Fibroblast of lung (primary cell): Measurements from ENCODE around the gene SIVA1. TPM values are rescaled to one million over a fixed set of nuclear protein-coding genes. Genes with fewer than 3 reads are reported as not detected.

Source experiments
- DNase-seq, 2 donors: peaks; one replicate each; pipeline versions ENCODE4 v3.0.0 to v3.0.0-alpha.2; 2010; ENCODE audit warnings: low read depth in 2 of 2
- H2AFZ ChIP-seq: 2 replicates; pipeline ENCODE4 v1.5.1; 2012; ENCODE audit warnings: low read length, control low read depth, inconsistent platforms
- H3K27ac ChIP-seq: 2 replicates; pipeline ENCODE4 v1.5.1; 2011; ENCODE audit warnings: low read length, control low read depth; ENCODE audit not compliant: insufficient read depth
- H3K27me3 ChIP-seq: 2 replicates; pipeline ENCODE4 v1.5.1; 2011; ENCODE audit warnings: mild to moderate bottlenecking, low read length; ENCODE audit not compliant: control insufficient read depth, insufficient read depth
- H3K36me3 ChIP-seq: 2 replicates; pipeline ENCODE4 v1.5.1; 2011; ENCODE audit warnings: low read length; ENCODE audit not compliant: control insufficient read depth, insufficient read depth
- H3K4me1 ChIP-seq: 2 replicates; pipeline ENCODE4 v1.5.1; 2011; ENCODE audit warnings: low read length; ENCODE audit not compliant: control insufficient read depth, insufficient read depth; ENCODE audit errors: extremely low read depth
- H3K4me2 ChIP-seq: 2 replicates; pipeline ENCODE4 v1.5.1; 2011; ENCODE audit warnings: low read length, control low read depth; ENCODE audit not compliant: insufficient read depth; ENCODE audit errors: extremely low read depth
- H3K4me3 ChIP-seq, 4 experiments: fragments of 200-600 bp in 1 of 4; sonication (generic) in 1 of 4; replicated peaks in 1 of 4; 2 replicates each; pipeline ENCODE4 v1.5.1; 2011 to 2016; ENCODE audit warnings: low read length in 4 of 4, low read depth in 3 of 4, mild to moderate bottlenecking in 3 of 4, control low read depth in 2 of 4, inconsistent platforms in 1 of 4, mixed read lengths in 1 of 4; ENCODE audit not compliant: insufficient read depth in 1 of 4; ENCODE audit errors: control extremely low read depth in 1 of 4
- H3K79me2 ChIP-seq: 2 replicates; pipeline ENCODE4 v1.5.1; 2012; ENCODE audit warnings: mild to moderate bottlenecking, low read length, inconsistent platforms; ENCODE audit not compliant: control insufficient read depth, insufficient read depth
- H3K9ac ChIP-seq: 2 replicates; pipeline ENCODE4 v1.5.1; 2011; ENCODE audit warnings: mild to moderate bottlenecking, low read length, control low read depth; ENCODE audit not compliant: insufficient read depth
- H3K9me3 ChIP-seq: 2 replicates; pipeline ENCODE4 v1.5.1; 2012; ENCODE audit warnings: low read depth, low read length; ENCODE audit not compliant: control insufficient read depth, insufficient read depth
- H4K20me1 ChIP-seq: 2 replicates; pipeline ENCODE4 v1.5.1; 2011; ENCODE audit warnings: low read length; ENCODE audit not compliant: control insufficient read depth, insufficient read depth; ENCODE audit errors: extremely low read depth
- CTCF ChIP-seq, 2 donors: IDR thresholded peaks in 1 of 2; conservative IDR thresholded peaks in 1 of 2; 1 replicate in 1 of 2; 2 replicates in 1 of 2; pipeline ENCODE4 v1.5.1; 2011 to 2012; ENCODE audit warnings: low read length in 2 of 2, control low read depth in 1 of 2, inconsistent platforms in 1 of 2, low read depth in 1 of 2, mild to moderate bottlenecking in 1 of 2
- EZH2 ChIP-seq: IDR thresholded peaks from 2 replicates; pipeline ENCODE4 v1.5.1; 2012; ENCODE audit warnings: low read length, control low read depth, mild to moderate bottlenecking; ENCODE audit errors: missing control alignments
- polyA plus RNA-seq, 2 donors: library from polyadenylated mRNA; depleted of rRNA in 1 of 2; stranded (reverse) in 1 of 2; unstranded in 1 of 2; fragments of >200 nt; gene quantifications; 2 replicates each; pipeline ENCODE4 v1.2.1, GENCODE V29; 2011 to 2012; ENCODE audit warnings: missing spikeins in 1 of 2
- total RNA-seq: library from RNA; depleted of rRNA; stranded (reverse); fragments of >200 nt; gene quantifications from 2 replicates; pipeline ENCODE4 v1.2.1, GENCODE V29; 2014

Gene SIVA1
- total and polyA plus RNA-seq, 2 donors (not counting 1 experiment from before 2014, with no cell fraction given) = 26.1 to 65.1 TPM

DNA sequence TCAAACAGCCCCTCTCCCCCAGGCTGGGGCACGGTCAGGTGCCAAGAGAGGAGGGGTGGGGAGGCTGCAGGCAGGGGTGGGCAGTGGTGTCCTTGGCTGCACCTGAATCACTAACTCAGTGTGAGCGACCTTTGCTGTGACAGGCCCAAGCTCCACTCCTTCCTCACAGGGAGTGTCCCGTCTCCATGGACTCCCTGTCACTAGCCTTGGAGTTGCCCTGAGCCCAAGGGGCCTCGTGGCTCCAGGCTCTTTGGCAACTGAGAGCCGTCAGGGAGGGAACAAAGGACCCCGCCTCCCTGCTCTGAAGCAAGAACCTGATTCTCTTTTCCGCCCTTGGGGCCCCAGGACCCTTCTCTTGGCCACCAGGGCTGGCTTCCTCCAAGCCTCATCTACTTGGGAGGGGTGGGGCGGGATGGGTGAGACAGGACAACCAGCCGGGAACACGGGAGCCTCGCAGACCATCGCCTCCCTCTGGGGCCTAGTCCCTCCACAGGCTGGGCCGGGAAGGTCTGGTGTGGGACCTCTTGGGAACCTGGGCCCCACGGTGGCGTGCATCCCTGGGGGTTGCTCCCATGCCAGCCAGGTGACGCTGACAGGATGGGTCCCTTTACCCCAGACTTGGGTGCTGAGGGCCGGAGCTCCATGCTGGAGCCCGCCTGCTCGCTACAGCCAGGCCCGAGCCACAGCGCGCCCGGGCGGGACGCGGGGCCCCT lies 29.9 kb upstream of the SIVA1 start:
- Histone ChIP-seq H3K9me3 (no peaks in the 10 kb centered on the region), H2AFZ (no peak overlapping the region), H3K4me1 (peaks cover 11% of the 10 kb centered on the region), H3K79me2 (no peaks in the 10 kb centered on the region), H3K4me3 (no peak overlapping the region), H3K9ac (no peak overlapping the region), H3K27ac (no peak overlapping the region), H3K36me3 (peaks cover 17% of the 10 kb centered on the region), H3K27me3 (peaks cover 9% of the 10 kb centered on the region), H3K4me2 (no peak overlapping the region), H4K20me1 (no peaks in the 10 kb centered on the region)
- no peak for TF ChIP-seq CTCF (conservative IDR thresholded peaks at IDR 0.05 in 1 of 2, IDR thresholded peaks at IDR 0.05 in 1 of 2; ENCODE audit: low read depth in 1 of 2, low read length in 2 of 2)
- no peak for TF ChIP-seq EZH2
- DNase-seq = no peak

- Histone ChIP-seq H3K4me3 (peak within 1 kb of the TSS; percentile 14 to 54 (median 38)), H3K79me2 (no peaks in the 10 kb centered on the region), H3K9me3 (no peaks in the 10 kb centered on the region), H3K4me1 (peaks cover 11% of the 10 kb centered on the region), H2AFZ (no peak within 1 kb of the TSS), H3K9ac (no peak within 1 kb of the TSS), H3K36me3 (peaks cover 17% of the 10 kb centered on the region), H3K4me2 (peak within 1 kb of the TSS; percentile 64), H4K20me1 (no peaks in the 10 kb centered on the region), H3K27ac (no peak within 1 kb of the TSS), H3K27me3 (peaks cover 9% of the 10 kb centered on the region)
- DNase-seq = peak; percentile 32 to 39
- TF ChIP-seq CTCF (conservative IDR thresholded peaks at IDR 0.05 in 1 of 2, IDR thresholded peaks at IDR 0.05 in 1 of 2; ENCODE audit: low read depth in 1 of 2, low read length in 2 of 2) (peak; percentile 66 to 76), EZH2 (no peak)
Observed at GRCh38 chr14:104723651-104724406, 29.1 kb upstream of the SIVA1 start, which contains the start of gene ADSS1. Gene ADSS1, plus strand, starts transcription at chr14:104724229. Its CDS starts 42 bp downstream, at chr14:104724271.

DNA sequence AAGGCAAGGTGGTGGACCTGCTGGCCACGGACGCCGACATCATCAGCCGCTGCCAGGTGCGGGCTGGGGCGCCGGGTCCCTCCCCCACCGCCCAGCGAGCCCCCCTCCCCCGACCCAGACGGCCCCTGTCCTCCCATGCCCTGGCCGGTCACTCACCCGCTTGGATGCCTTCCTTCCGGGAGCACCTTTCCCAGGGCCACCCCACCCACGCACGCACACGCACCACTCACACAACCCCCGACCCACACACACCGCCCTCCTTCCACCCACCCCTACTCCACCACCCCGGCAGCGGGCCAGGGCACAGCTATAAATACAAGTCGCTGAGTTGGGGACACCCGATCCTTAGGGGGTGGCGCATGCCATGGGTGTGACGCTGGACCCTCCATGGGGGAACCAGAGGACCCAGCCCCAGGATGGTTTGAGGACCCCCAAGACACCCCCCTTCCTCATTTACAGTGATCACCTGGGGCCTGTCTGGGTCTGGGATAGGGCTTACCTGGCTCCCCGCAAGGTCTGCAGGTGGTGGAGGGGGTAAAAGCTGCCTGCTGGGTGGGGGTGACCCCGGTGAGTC lies 28.5 kb upstream of the SIVA1 start:
- TF ChIP-seq EZH2 (no peak), CTCF (conservative IDR thresholded peaks at IDR 0.05 in 1 of 2, IDR thresholded peaks at IDR 0.05 in 1 of 2; ENCODE audit: low read depth in 1 of 2, low read length in 2 of 2) (no peak)
- H3K9ac ChIP-seq = no peak overlapping the region
- no peak overlapping the region for H3K27ac ChIP-seq
- no peak for DNase-seq
- H3K27me3 ChIP-seq = peaks cover 9% of the 10 kb centered on the region
- peaks cover 11% of the 10 kb centered on the region for H3K36me3 ChIP-seq
- H3K4me1 ChIP-seq = peaks cover 11% of the 10 kb centered on the region
- peak overlapping the region; percentile 9 to 54 (median 36) for H3K4me3 ChIP-seq
- H3K9me3 ChIP-seq = no peaks in the 10 kb centered on the region
- H2AFZ ChIP-seq = no peak overlapping the region
- H4K20me1 ChIP-seq = no peaks in the 10 kb centered on the region
- H3K4me2 ChIP-seq = peak overlapping the region; percentile 64
- no peaks in the 10 kb centered on the region for H3K79me2 ChIP-seq
